ENCODE results near the gene CEMIP.

DNA sequence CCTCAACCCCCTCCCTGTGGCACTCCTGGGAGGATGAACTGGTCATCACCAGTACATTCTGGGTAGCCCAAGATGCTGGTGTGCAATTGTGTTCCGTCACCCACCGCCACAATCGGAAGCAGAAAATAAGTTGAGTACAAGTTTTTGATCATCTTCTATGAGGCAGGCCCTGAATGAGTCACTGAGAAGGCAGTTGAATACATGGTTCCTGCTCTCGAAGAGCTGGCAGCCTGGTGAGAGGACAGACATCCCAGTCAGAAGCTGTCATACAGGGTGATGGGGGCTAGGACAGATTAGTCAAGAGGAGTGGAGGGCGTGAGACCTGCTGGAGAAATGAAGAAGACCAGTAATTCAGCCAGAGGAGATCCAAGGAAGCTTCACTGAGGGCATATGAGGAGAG lies 6.2 kb downstream of the CEMIP start:
- TF ChIP-seq CREB1 (CRISPR knock-in tag; IDR thresholded peaks at IDR 0.05; ENCODE audit: low read depth) (no peak), POLR2AphosphoS5 (IDR thresholded peaks at IDR 0.05; ENCODE audit: low read depth) (no peak), EZH2 (IDR thresholded peaks at IDR 0.05; ENCODE audit: low read depth, unreplicated experiment) (no peak), STAT1 (IDR thresholded peaks at IDR 0.05; ENCODE audit: unreplicated experiment) (no peak), JUNB (IDR thresholded peaks at IDR 0.05; ENCODE audit: unreplicated experiment) (no peak)
- TF ChIP-seq, protein P1, sequence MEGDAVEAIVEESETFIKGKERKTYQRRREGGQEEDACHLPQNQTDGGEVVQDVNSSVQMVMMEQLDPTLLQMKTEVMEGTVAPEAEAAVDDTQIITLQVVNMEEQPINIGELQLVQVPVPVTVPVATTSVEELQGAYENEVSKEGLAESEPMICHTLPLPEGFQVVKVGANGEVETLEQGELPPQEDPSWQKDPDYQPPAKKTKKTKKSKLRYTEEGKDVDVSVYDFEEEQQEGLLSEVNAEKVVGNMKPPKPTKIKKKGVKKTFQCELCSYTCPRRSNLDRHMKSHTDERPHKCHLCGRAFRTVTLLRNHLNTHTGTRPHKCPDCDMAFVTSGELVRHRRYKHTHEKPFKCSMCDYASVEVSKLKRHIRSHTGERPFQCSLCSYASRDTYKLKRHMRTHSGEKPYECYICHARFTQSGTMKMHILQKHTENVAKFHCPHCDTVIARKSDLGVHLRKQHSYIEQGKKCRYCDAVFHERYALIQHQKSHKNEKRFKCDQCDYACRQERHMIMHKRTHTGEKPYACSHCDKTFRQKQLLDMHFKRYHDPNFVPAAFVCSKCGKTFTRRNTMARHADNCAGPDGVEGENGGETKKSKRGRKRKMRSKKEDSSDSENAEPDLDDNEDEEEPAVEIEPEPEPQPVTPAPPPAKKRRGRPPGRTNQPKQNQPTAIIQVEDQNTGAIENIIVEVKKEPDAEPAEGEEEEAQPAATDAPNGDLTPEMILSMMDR (conservative IDR thresholded peaks at IDR 0.05; ENCODE audit: low read depth in 2 of 2) = no peak
- TF ChIP-seq, protein P2, sequence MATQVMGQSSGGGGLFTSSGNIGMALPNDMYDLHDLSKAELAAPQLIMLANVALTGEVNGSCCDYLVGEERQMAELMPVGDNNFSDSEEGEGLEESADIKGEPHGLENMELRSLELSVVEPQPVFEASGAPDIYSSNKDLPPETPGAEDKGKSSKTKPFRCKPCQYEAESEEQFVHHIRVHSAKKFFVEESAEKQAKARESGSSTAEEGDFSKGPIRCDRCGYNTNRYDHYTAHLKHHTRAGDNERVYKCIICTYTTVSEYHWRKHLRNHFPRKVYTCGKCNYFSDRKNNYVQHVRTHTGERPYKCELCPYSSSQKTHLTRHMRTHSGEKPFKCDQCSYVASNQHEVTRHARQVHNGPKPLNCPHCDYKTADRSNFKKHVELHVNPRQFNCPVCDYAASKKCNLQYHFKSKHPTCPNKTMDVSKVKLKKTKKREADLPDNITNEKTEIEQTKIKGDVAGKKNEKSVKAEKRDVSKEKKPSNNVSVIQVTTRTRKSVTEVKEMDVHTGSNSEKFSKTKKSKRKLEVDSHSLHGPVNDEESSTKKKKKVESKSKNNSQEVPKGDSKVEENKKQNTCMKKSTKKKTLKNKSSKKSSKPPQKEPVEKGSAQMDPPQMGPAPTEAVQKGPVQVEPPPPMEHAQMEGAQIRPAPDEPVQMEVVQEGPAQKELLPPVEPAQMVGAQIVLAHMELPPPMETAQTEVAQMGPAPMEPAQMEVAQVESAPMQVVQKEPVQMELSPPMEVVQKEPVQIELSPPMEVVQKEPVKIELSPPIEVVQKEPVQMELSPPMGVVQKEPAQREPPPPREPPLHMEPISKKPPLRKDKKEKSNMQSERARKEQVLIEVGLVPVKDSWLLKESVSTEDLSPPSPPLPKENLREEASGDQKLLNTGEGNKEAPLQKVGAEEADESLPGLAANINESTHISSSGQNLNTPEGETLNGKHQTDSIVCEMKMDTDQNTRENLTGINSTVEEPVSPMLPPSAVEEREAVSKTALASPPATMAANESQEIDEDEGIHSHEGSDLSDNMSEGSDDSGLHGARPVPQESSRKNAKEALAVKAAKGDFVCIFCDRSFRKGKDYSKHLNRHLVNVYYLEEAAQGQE (IDR thresholded peaks at IDR 0.05; ENCODE audit: unreplicated experiment) = no peak
